ENCODE measurements around the gene LRIG2. TPM values are rescaled to one million over a fixed set of nuclear protein-coding genes. Genes with fewer than 3 reads are reported as not detected.
A peak's percentile ranks its signal among the peaks of the same experiment; 100 is the strongest.

The LRIG2 gene
- total and polyA plus RNA-seq, 11 donors: 3.5 to 13.1 (median 8.5) TPM

DNA sequence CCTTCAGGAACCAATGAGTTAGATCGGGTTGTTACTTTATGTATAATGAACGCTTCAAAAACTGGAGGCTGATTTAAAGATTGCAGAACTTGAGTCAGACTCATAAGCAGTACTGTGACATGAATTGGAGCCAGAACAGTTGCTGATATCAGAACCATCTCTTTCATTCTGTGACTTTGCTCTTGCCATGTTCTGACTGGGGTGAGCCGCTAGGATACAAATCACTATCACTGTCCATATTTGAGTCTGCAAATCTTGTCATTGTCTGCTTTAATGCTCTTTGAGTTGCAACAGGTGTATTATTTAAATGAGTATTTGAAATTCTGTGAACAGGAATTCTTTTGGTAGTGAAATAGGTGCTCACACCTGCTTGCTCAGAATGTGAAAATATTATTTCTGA, 52.5 kb downstream of the LRIG2 start:
- no peak for TF ChIP-seq POLR2A (IDR thresholded peaks at IDR 0.05)
- TF ChIP-seq, protein P1, sequence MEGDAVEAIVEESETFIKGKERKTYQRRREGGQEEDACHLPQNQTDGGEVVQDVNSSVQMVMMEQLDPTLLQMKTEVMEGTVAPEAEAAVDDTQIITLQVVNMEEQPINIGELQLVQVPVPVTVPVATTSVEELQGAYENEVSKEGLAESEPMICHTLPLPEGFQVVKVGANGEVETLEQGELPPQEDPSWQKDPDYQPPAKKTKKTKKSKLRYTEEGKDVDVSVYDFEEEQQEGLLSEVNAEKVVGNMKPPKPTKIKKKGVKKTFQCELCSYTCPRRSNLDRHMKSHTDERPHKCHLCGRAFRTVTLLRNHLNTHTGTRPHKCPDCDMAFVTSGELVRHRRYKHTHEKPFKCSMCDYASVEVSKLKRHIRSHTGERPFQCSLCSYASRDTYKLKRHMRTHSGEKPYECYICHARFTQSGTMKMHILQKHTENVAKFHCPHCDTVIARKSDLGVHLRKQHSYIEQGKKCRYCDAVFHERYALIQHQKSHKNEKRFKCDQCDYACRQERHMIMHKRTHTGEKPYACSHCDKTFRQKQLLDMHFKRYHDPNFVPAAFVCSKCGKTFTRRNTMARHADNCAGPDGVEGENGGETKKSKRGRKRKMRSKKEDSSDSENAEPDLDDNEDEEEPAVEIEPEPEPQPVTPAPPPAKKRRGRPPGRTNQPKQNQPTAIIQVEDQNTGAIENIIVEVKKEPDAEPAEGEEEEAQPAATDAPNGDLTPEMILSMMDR (IDR thresholded peaks at IDR 0.05): no peak
- ATAC-seq (no peak), DNase-seq (no peak)
- no peak overlapping the region for H3K4me3 ChIP-seq
- intact Hi-C loops (cut with DNase I): no loop called here
- peaks cover 0 to 7% (median 0%) of the 10 kb centered on the region in 12 donors for H3K4me1 ChIP-seq
- peaks cover 3 to 90% (median 71%) of the 10 kb centered on the region in 9 donors for H3K36me3 ChIP-seq
- no peaks in the 10 kb centered on the region for H3K9me3 ChIP-seq
- H3K27ac ChIP-seq: no peak overlapping the region
- no peaks in the 10 kb centered on the region for H3K27me3 ChIP-seq
- 87 to 90% (median 88%) methylated on average over 3 of the region's 3 CpGs for WGBS, 4 donors

DNA sequence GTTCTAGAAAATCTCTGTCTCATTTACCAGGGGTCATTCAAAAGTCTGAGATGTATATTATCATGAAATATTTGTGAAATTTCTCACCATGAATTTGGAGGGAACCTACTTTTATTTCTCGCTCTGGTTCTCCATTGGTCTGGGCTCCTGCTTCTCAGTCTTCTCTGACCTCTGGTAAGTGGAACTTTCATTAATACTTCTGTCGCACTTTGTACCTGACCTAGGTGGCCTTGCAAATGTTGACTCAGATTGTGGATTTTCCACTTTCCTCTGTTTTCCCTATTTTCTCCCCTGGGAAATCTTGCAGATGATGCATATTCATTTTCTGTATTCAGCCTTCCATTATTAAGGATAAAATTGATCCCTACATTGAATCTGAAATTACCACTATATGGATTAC, 53.2 kb downstream of the LRIG2 start:
- WGBS, 4 donors: 92 to 100% (median 98%) methylated on average over 2 of the region's 2 CpGs
- H3K4me3 ChIP-seq: no peak overlapping the region
- no peaks in the 10 kb centered on the region for H3K27me3 ChIP-seq
- no peak for TF ChIP-seq POLR2A (IDR thresholded peaks at IDR 0.05)
- TF ChIP-seq, protein P1 (IDR thresholded peaks at IDR 0.05): no peak
- no peak overlapping the region for H3K27ac ChIP-seq
- ATAC-seq (no peak), DNase-seq (no peak)
- H3K9me3 ChIP-seq: no peaks in the 10 kb centered on the region
- intact Hi-C loops (cut with DNase I): no loop called here
- peaks cover 0 to 7% (median 0%) of the 10 kb centered on the region in 12 donors for H3K4me1 ChIP-seq
- H3K36me3 ChIP-seq: peaks cover 0 to 83% (median 64%) of the 10 kb centered on the region in 9 donors

DNA sequence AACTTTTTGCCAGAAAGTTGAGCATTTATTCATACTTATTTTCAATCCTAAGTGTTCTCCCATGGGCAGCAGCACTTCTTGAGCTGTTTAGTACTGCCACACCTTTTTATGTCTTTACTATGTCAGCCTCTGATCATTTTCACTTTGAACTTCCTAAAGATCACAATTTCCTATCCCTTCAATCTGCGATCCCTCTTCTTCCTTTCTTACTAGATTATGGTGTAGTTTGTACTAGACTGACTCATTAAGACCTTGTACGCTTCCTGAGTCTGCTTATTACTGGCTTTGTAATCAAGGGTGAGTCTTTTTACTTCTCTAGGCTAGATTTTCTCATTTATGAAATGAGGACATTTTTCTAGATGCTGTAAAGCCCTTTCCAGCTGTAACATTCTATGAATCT, 55.1 kb downstream of the LRIG2 start:
- TF ChIP-seq, protein P1 (IDR thresholded peaks at IDR 0.05): no peak
- intact Hi-C loops (cut with DNase I): no loop called here
- ATAC-seq (no peak), DNase-seq (no peak)
- H3K27me3 ChIP-seq: no peaks in the 10 kb centered on the region
- no peak overlapping the region for H3K4me3 ChIP-seq
- H3K4me1 ChIP-seq: peaks cover 0 to 7% (median 2%) of the 10 kb centered on the region in 12 donors
- 89 to 95% (median 91%) methylated on average over 2 of the region's 2 CpGs for WGBS, 4 donors
- no peaks in the 10 kb centered on the region for H3K9me3 ChIP-seq
- H3K27ac ChIP-seq: no peak overlapping the region
- peaks cover 0 to 71% (median 49%) of the 10 kb centered on the region in 9 donors for H3K36me3 ChIP-seq

DNA sequence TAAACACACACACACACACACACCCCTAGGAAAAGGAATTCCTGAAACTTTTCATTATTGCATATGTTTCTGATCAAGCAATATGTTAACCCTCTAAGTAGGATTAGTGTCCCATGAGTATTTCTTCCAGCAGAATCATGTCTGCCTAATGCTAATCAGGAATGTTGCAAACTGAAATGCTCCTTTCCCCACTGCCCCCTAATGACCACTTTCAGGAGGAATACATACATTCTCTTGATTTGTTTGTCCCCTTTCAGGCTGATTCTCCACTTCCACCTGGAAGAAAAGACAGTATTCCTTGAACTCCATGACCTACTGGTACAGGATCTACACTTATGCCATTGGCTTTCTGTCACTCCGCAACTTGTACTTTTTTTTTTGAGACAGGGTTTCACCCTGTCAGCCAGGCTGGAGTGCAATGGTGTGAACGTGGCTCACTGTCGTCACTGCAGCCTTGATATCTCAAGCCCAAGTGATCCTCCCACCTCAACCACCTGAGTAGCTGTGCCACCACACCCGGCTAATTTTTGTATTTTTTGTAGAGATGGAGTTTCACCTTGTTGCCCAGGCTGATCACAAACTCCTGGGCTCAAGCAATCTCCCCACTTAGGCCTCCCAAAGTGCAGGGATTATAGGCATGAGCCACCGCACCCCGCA, 56.7 kb downstream of the LRIG2 start:
- WGBS, 4 donors: 78 to 82% (median 81%) methylated on average over 6 of the region's 6 CpGs
- Histone ChIP-seq H3K4me3 (no peak overlapping the region), H3K36me3 (peaks cover 0 to 55% (median 34%) of the 10 kb centered on the region in 9 donors), H3K4me1 (peaks cover 0 to 7% (median 0%) of the 10 kb centered on the region in 12 donors), H3K27ac (no peak overlapping the region), H3K27me3 (no peaks in the 10 kb centered on the region), H3K9me3 (no peaks in the 10 kb centered on the region)
- ATAC-seq (peak in 2 of 4 donors; percentile 27 to 42), DNase-seq (no peak)
- TF ChIP-seq, protein P1 (IDR thresholded peaks at IDR 0.05): no peak
- TF ChIP-seq POLR2A (IDR thresholded peaks at IDR 0.05): no peak
- intact Hi-C loops (cut with DNase I): no loop called here

All from heart left ventricle (tissue), 16 donors.